Measurements from ENCODE around the gene ETV6.

Gene ETV6

DNA sequence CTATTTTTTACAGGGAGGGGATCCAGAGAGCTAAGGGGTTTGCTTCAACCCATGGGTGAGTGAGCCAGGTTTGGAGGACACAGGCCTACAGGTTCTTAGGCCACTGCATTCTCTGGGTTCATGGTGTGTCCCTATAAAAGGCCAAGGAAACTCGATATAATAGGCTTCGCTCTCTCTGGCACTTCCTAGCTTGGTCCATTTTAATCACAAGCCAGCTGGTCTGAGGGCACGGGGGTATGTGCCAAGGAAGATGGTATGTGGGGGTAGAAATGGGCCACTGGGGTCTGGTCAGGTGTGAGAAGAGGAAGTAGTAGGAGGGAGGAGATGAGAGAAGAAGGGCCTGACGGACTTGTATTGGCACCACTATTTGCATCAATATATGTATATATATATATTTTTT, 4.9 kb downstream of the ETV6 start:
- H3K4me3 Mint-ChIP-seq: no peak overlapping the region
- H3K9me3 Mint-ChIP-seq: no peaks in the 10 kb centered on the region
- no peaks in the 10 kb centered on the region for H3K27me3 Mint-ChIP-seq
- H3K27ac Mint-ChIP-seq: no peak overlapping the region
- peaks cover 81% of the 10 kb centered on the region for H3K4me1 Mint-ChIP-seq (ENCODE audit: low read depth)
- peaks cover 18% of the 10 kb centered on the region for H3K36me3 Mint-ChIP-seq (ENCODE audit: low read depth)

DNA sequence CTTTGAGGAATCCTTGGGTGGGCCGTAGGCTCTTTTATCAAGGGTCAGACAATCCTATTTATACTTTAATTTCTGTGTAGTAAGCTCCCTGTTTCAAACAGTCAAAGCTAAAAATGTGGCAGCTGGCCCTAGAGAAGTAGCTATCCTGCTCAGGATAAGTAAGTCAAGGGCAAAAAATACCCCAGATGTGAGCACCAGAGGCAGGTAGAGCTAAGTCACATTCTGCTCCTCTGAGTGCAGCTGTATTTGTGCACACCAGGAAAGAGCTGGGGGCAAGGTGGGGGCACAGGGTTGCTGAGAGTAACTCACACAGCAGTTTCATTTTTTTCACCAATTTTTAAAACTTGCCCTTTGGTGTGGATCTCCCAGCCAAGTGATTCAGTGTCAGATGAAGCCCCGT, 5.3 kb downstream of the ETV6 start:
- Mint-ChIP-seq H3K36me3 (ENCODE audit: low read depth) (peaks cover 23% of the 10 kb centered on the region), H3K4me3 (no peak overlapping the region), H3K4me1 (ENCODE audit: low read depth) (peaks cover 86% of the 10 kb centered on the region), H3K27me3 (no peaks in the 10 kb centered on the region), H3K9me3 (no peaks in the 10 kb centered on the region), H3K27ac (no peak overlapping the region)

DNA sequence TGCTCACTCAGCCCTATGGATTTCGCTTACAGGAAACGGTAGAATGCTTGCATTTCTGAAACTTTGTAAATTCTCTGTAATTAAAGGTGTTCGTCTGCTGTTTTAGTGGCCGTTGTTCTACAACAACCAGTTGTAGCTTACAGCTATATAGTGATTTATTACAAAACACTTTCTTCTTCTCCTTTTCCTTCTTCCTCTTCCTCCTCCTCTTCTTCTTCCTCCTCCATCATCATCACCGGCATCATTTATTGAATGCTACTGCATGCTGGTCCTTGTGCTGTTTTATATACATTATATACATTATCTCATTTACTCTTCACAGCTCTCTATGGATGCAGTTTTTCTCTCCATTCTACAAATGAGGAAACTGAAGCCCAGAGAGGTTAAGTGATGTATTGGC, 6.4 kb downstream of the ETV6 start:
- peaks cover 90% of the 10 kb centered on the region for H3K4me1 Mint-ChIP-seq (ENCODE audit: low read depth)
- H3K27me3 Mint-ChIP-seq: no peaks in the 10 kb centered on the region
- H3K4me3 Mint-ChIP-seq: no peak overlapping the region
- no peaks in the 10 kb centered on the region for H3K9me3 Mint-ChIP-seq
- no peak overlapping the region for H3K27ac Mint-ChIP-seq
- peaks cover 27% of the 10 kb centered on the region for H3K36me3 Mint-ChIP-seq (ENCODE audit: low read depth)

DNA sequence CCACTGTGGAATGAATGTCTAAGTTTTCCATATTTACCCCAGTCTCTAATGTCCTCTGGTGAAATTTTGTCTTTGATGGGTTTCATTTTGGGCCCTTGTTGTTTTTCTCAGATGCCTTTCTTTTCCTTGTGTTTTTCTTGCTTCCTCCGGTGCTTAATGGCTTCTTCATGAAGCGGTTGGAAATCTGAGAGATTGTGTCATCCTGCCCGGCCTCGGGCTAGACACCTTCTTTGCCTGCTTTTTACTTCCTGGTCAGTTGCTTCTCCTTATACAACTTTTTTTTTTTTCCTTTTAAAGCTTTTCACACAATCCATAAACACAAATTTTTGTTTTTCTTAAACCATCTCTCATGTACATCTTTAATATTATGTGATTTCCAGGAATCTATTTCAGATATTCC, 7.1 kb downstream of the ETV6 start:
- peaks cover 31% of the 10 kb centered on the region for H3K36me3 Mint-ChIP-seq (ENCODE audit: low read depth)
- no peak overlapping the region for H3K4me3 Mint-ChIP-seq
- H3K27me3 Mint-ChIP-seq: no peaks in the 10 kb centered on the region
- H3K27ac Mint-ChIP-seq: no peak overlapping the region
- H3K4me1 Mint-ChIP-seq (ENCODE audit: low read depth): peaks cover 86% of the 10 kb centered on the region
- no peaks in the 10 kb centered on the region for H3K9me3 Mint-ChIP-seq

DNA sequence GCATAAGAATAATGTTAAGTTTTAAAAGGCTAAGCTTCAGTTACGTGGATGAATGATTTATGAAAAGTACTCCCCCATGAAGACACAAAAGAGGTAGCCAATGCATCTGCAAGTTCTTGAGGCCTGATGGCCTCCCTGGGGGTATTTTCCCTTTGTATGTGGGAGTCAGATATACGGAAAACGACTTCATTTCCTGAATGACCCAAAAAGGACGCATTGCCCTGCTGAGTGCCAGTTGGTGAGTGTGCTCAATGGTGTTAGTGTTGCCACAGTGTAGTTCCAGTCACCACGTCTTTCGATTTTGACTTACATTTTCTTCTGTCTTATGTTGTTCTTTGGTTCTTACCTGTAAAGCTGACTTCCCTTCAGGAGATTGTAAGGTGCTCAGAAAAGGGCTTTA, 8.0 kb downstream of the ETV6 start:
- Mint-ChIP-seq H3K9me3 (no peaks in the 10 kb centered on the region), H3K36me3 (ENCODE audit: low read depth) (peaks cover 41% of the 10 kb centered on the region), H3K4me3 (no peak overlapping the region), H3K27ac (no peak overlapping the region), H3K27me3 (no peaks in the 10 kb centered on the region), H3K4me1 (ENCODE audit: low read depth) (peaks cover 86% of the 10 kb centered on the region)

DNA sequence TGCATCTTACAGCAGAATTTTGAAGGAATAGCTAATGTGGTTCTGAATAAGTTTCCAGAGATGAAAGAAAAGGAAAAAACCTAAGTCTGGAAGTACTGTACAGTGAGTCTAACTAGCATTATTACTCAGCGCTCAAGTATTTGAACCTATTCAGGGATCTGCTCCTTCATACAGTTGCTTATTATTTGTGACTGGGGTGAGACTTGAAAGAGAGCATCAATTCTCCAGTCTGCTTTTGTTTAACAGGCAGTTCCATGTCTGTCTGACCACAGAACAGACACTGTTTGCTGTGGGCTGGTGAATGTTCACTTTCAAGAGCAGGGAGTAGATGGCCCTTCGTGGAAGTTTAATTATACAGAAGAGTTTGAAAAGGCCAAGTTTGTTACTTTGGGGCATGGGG, 9.3 kb downstream of the ETV6 start:
- no peak overlapping the region for H3K4me3 Mint-ChIP-seq
- H3K4me1 Mint-ChIP-seq (ENCODE audit: low read depth): peaks cover 79% of the 10 kb centered on the region

DNA sequence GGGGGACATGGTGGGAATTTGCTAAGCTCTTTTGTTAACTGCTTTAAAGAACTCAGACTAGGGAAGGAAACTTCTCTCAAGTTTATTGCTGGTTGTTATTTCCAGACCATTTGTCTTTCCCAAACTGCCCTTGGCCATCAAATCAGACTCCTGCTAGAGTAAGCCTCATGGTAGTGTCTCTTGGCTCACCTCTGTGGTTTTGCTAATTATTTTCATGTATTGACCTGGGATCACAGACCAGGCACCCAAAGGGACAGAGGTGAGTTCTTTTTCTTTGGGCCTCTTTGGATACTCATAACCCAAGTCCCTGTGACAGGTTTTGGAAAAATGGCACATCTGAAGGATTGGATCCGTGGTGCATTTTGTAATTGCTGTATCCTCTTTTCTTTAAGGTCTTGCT, 11.2 kb downstream of the ETV6 start:
- Mint-ChIP-seq H3K27me3 (no peaks in the 10 kb centered on the region), H3K27ac (no peak overlapping the region), H3K4me3 (no peak overlapping the region), H3K36me3 (ENCODE audit: low read depth) (peaks cover 49% of the 10 kb centered on the region), H3K9me3 (no peaks in the 10 kb centered on the region), H3K4me1 (ENCODE audit: low read depth) (peaks cover 65% of the 10 kb centered on the region)

More for the DNA sequence above, 9.3 kb downstream of the ETV6 start:
- Mint-ChIP-seq H3K9me3 (no peaks in the 10 kb centered on the region), H3K27me3 (no peaks in the 10 kb centered on the region), H3K36me3 (ENCODE audit: low read depth) (peaks cover 43% of the 10 kb centered on the region), H3K27ac (no peak overlapping the region)

DNA sequence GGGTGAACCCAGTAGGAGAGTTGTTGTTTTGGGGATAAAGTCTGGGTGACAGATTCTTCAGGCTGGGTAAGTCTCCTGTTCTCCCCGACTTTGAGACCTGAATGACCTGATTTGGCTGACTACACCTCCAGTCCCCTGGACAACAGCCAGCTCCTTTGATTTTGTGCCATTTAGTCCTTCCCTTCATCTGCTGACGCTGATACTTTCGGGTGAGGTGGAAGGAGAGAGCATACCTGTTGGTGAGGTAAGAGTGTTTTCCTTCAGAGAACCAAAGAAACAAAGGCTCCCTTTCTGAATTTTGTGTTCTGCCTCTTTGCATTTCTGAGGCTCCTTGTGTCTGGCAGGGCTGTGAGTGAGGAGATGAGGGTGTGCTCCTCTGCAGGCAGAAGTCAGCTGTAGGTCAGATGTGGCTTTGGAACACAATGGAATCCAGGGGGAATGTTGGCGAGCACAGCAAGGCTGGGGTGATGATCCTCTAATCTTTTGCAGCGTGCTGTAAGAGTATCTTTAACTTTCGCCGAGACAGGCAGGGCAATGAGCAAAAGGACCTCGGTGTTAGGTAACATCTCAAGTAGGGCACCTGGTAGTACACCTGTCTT, 12.1 kb downstream of the ETV6 start:
- Mint-ChIP-seq H3K27ac (no peak overlapping the region), H3K36me3 (ENCODE audit: low read depth) (peaks cover 47% of the 10 kb centered on the region), H3K27me3 (no peaks in the 10 kb centered on the region), H3K4me3 (no peak overlapping the region), H3K9me3 (no peaks in the 10 kb centered on the region), H3K4me1 (ENCODE audit: low read depth) (peaks cover 56% of the 10 kb centered on the region)

DNA sequence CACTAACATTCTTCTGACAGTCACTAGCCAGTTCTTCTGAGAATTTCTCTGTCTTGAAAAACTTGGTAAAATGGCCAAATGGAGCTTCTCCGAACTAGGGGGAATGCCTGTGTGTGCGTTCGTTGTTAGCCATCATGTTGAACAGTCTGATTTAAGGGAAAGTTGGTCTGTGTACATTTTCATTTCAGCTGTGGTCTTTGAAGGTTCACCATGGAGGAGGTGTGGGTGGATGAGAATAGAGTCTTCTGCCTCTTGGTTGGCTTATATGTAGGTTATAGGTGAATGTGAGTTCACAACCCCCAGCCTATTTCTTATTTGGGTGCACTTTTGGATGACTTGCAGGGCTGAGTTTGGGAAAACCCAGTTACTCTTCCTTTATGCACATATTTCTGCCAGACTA, 12.9 kb downstream of the ETV6 start:
- Mint-ChIP-seq H3K27ac (no peak overlapping the region), H3K9me3 (no peaks in the 10 kb centered on the region)

DNA sequence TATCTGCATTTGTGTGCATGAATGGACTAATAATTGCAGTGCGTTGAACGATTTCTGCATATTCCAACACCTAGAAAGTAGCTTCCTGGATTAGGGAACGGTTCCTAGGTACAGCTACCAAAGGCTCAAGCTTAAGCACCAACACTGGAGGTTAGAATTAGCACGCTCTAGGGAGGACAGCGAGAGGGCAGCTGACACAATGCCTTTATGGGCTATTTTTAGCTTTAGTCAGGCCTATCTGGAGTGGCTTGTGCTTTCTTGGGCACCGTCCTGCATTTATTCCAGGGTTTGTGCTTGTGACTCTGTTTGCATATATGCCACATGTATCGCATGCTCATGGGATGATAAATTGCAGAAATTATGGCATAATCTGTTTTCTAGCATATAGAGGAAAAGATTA, 13.7 kb downstream of the ETV6 start:
- Mint-ChIP-seq H3K27ac (no peak overlapping the region), H3K9me3 (no peaks in the 10 kb centered on the region), H3K36me3 (ENCODE audit: low read depth) (peaks cover 48% of the 10 kb centered on the region), H3K4me3 (no peak overlapping the region), H3K27me3 (no peaks in the 10 kb centered on the region), H3K4me1 (ENCODE audit: low read depth) (peaks cover 47% of the 10 kb centered on the region)

More for the DNA sequence above, 12.9 kb downstream of the ETV6 start:
- H3K36me3 Mint-ChIP-seq (ENCODE audit: low read depth): peaks cover 50% of the 10 kb centered on the region
- H3K4me3 Mint-ChIP-seq: no peak overlapping the region
- H3K4me1 Mint-ChIP-seq (ENCODE audit: low read depth): peaks cover 51% of the 10 kb centered on the region
- H3K27me3 Mint-ChIP-seq: no peaks in the 10 kb centered on the region

DNA sequence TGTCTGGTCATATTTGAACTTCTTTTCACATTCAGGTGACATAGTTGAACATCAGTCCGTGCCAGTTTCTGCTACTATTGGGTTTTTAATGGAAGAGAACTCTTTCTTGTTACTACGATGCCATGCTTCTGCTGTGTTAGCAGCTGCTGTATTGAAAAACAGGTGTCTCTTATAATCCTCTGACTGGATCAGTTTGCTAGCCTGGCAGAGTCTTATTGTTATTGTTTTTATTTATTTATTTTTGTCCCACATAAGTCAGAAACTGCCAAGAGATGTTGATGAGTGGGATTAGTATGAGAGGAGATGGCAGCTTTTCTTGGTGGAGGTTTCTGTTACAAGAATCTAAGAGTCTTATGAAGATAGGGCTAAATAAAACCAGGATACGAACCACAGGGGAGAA, 14.6 kb downstream of the ETV6 start:
- no peak overlapping the region for H3K27ac Mint-ChIP-seq
- H3K9me3 Mint-ChIP-seq: no peaks in the 10 kb centered on the region
- peaks cover 45% of the 10 kb centered on the region for H3K36me3 Mint-ChIP-seq (ENCODE audit: low read depth)
- no peaks in the 10 kb centered on the region for H3K27me3 Mint-ChIP-seq
- H3K4me3 Mint-ChIP-seq: no peak overlapping the region
- H3K4me1 Mint-ChIP-seq (ENCODE audit: low read depth): peaks cover 48% of the 10 kb centered on the region

DNA sequence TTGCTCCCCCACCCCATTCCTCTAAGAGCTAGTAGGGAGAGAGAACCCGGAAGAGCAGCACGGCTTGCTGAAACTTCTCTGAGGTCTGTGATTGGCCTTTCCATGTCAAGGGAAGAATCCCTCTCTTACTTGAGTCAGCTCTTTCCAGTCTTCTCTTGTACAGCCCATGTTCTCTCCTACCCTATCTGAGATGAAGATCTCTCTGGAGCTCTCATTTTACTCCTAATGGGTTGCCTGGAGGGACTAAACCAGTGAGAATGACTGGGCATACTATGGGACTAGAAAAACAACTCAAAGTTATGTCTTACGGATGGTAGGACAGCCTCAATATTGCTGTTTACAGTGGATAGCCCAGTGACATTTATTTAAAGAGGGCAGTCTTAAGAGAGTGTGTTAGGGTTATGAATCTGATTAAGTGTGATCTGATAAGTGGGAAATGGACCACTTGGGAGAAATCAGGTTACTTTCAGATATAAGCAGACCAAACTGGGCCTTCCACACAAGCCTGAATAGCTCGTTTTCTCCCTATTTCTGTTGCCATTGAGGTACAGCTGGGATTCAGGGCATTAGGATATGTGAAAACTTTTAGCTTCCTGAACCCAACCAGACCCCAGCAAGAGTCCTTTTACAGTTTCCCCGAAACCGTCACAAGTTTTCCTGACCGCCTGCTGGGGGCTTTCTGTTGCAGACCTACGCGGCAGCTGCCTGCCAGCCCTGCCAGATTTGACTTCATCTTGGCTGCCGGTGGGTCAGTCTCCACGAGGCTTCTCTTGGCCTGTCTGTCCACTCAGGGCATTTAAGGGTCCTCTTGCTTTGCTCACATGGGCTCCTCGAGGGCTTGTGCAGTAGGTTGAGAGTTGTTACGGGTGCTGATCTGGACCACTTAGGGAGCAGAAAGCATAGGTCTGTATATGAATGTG, 16.9 kb downstream of the ETV6 start:
- Mint-ChIP-seq H3K36me3 (ENCODE audit: low read depth) (peaks cover 31% of the 10 kb centered on the region), H3K4me1 (ENCODE audit: low read depth) (peaks cover 43% of the 10 kb centered on the region), H3K9me3 (no peaks in the 10 kb centered on the region), H3K27me3 (no peaks in the 10 kb centered on the region), H3K27ac (no peak overlapping the region), H3K4me3 (no peak overlapping the region)

DNA sequence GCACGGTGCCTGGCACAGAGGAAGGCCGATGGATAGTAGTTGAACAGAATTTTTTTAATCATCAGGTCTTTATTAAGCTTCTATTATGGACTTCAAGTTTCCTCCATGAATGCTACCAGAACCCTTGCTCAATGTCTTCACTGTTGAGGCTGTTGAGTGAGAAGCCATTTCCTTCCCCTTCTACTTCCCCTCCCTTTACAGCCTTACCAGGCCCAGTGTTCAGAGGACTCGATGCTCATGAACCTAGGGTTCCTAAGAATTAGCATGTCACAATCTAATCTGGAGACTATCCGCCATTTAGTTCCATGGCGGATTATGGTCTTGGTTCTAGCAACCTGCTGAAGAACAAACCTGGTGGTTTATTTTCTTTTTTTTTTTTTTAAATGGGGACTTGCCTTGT, 17.7 kb downstream of the ETV6 start:
- no peaks in the 10 kb centered on the region for H3K27me3 Mint-ChIP-seq
- no peak overlapping the region for H3K27ac Mint-ChIP-seq
- H3K4me3 Mint-ChIP-seq: no peak overlapping the region
- H3K4me1 Mint-ChIP-seq (ENCODE audit: low read depth): peaks cover 40% of the 10 kb centered on the region
- H3K36me3 Mint-ChIP-seq (ENCODE audit: low read depth): peaks cover 23% of the 10 kb centered on the region
- no peaks in the 10 kb centered on the region for H3K9me3 Mint-ChIP-seq

DNA sequence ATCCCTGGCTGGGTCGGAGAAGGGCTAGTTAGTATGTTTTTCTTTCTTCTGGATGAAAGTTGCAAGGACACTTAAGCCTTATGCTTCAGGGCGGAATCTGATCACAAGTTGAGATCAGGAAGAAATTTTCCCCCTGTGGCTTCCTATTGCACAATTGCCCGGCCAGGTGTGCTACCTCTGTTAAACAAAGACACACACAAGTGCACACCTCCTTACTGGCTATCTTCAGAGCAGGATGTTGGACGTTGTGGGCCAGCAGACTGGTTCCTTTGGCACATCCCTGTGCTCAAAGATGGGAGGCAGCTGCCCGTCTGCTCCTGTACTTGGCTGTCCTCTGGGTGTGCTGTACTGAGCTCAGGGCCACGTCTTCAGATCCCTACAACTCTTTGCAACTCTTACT, 19.1 kb downstream of the ETV6 start:
- Mint-ChIP-seq H3K4me1 (ENCODE audit: low read depth) (peaks cover 45% of the 10 kb centered on the region), H3K36me3 (ENCODE audit: low read depth) (peaks cover 17% of the 10 kb centered on the region), H3K4me3 (no peak overlapping the region), H3K27ac (no peak overlapping the region), H3K9me3 (no peaks in the 10 kb centered on the region), H3K27me3 (no peaks in the 10 kb centered on the region)

DNA sequence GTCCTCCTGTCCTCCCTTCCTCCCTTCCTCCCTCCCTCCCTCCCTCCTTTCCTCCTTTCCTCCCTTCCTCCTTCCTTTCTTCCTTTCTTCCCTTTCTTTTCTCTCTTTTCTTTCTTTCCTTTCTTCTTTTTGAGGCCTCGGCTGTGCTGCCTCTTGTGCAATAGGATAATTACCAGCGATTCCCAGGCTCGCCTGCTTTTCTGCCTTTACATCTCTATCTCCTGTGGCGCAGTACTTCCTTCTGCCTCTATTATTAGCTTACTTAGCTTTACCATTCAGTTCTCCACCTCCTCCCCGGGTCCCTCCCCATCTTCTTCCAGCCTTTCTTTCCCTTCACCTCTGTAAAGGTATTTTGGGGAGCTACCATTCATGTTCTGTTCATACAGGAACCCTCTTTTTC, 19.9 kb downstream of the ETV6 start:
- H3K4me1 Mint-ChIP-seq (ENCODE audit: low read depth): peaks cover 53% of the 10 kb centered on the region
- H3K9me3 Mint-ChIP-seq: no peaks in the 10 kb centered on the region
- no peak overlapping the region for H3K4me3 Mint-ChIP-seq
- H3K27ac Mint-ChIP-seq: no peak overlapping the region
- no peaks in the 10 kb centered on the region for H3K27me3 Mint-ChIP-seq
- peaks cover 17% of the 10 kb centered on the region for H3K36me3 Mint-ChIP-seq (ENCODE audit: low read depth)
